ENCODE measurements around the gene TAF10. TPM values are rescaled to one million over a fixed set of nuclear protein-coding genes. Genes with fewer than 3 reads are reported as not detected.

Gene TAF10
- total RNA-seq, 4 donors from 2014 or later, result 35.7 to 114 (median 53.8) TPM

GRCh38 chr11:6623391-6624363, 11.7 kb upstream of the TAF10 start:
- Histone ChIP-seq H3K9me3 (no peaks in the 10 kb centered on the region), H3K4me1 (peaks cover 0 to 6% (median 3%) of the 10 kb centered on the region in 4 donors), H3K27me3 (no peaks in the 10 kb centered on the region), H3K36me3 (no peaks in the 10 kb centered on the region), H3K27ac (no peak overlapping the region), H3K4me3 (no peak overlapping the region)
- intact Hi-C loops (cut with DNase I; ENCODE audit: low total_unique reads), result no loop called here
- 85% methylated on average over 28 of the region's 31 CpGs; no CpG with 5 or more reads in 1 of the 2 donors for WGBS, 2 donors (ENCODE audit: low coverage in 1 of 2)
- TF ChIP-seq CTCF (IDR thresholded peaks at IDR 0.05) (no peak), POLR2A (IDR thresholded peaks at IDR 0.05) (no peak), POLR2AphosphoS5 (IDR thresholded peaks at IDR 0.05) (no peak), EP300 (IDR thresholded peaks at IDR 0.05; ENCODE audit: low read depth) (no peak)
- no peak for DNase-seq
- in situ Hi-C loops (cut with MboI; ENCODE audit: low pct_ligation_motif_present in 1 of 4, low pct_unique_long_range_greater_than_20kb in 1 of 4, low sequenced_read_pairs in 3 of 4), result no loop called here

GRCh38 chr11:6622261-6623171, 10.5 kb upstream of the TAF10 start:
- no peak for DNase-seq
- in situ Hi-C loops (cut with MboI; ENCODE audit: low pct_ligation_motif_present in 1 of 4, low pct_unique_long_range_greater_than_20kb in 1 of 4, low sequenced_read_pairs in 3 of 4) (no loop called here), intact Hi-C loops (cut with DNase I; ENCODE audit: low total_unique reads) (no loop called here)
- Histone ChIP-seq H3K36me3 (no peaks in the 10 kb centered on the region), H3K27me3 (no peaks in the 10 kb centered on the region), H3K9me3 (no peaks in the 10 kb centered on the region), H3K27ac (no peak overlapping the region), H3K4me1 (peaks cover 4 to 18% (median 14%) of the 10 kb centered on the region in 4 donors), H3K4me3 (no peak overlapping the region)
- 87% methylated on average over 24 of the region's 24 CpGs; no CpG with 5 or more reads in 1 of the 2 donors for WGBS, 2 donors (ENCODE audit: low coverage in 1 of 2)
- TF ChIP-seq CTCF (IDR thresholded peaks at IDR 0.05) (no peak), POLR2A (IDR thresholded peaks at IDR 0.05) (no peak), EP300 (IDR thresholded peaks at IDR 0.05; ENCODE audit: low read depth) (no peak), POLR2AphosphoS5 (IDR thresholded peaks at IDR 0.05) (no peak)

DNA sequence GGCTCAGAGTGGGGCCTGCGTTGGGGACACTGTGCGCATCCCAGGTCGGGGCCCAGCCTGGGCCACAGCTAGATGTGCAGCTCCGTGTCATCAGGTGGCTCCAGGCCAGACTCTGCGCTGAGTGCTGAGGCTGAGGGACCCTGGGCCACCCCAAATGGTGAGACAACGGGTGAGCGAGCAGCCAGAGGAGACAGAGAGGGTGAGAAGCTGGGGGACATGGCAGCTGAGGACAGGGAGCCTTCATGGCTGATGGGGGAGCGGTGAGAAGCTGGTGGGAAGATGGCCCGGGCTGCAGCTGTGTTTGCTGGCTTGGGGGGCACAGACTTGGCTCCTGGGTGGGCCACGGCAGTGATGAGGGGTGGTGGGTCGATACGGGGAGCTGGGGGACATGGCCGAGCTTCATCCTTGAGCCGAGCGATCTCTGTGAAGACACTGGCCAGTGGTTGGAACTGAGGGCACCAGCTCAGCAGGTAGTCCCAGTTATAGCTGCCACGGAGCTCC, 9.7 kb upstream of the TAF10 start:
- Histone ChIP-seq H3K9me3 (no peaks in the 10 kb centered on the region), H3K36me3 (no peaks in the 10 kb centered on the region), H3K4me3 (no peak overlapping the region), H3K27ac (no peak overlapping the region), H3K4me1 (peaks cover 4 to 24% (median 17%) of the 10 kb centered on the region in 4 donors), H3K27me3 (no peaks in the 10 kb centered on the region)
- in situ Hi-C loops (cut with MboI; ENCODE audit: low pct_ligation_motif_present in 1 of 4, low pct_unique_long_range_greater_than_20kb in 1 of 4, low sequenced_read_pairs in 3 of 4) (no loop called here), intact Hi-C loops (cut with DNase I; ENCODE audit: low total_unique reads) (no loop called here)
- TF ChIP-seq CTCF (IDR thresholded peaks at IDR 0.05) (no peak), POLR2A (IDR thresholded peaks at IDR 0.05) (no peak)
- WGBS, 2 donors (ENCODE audit: low coverage in 1 of 2), result 87% methylated on average over 16 of the region's 16 CpGs; no CpG with 5 or more reads in 1 of the 2 donors
- no peak for DNase-seq

GRCh38 chr11:6620636-6621035, 8.6 kb upstream of the TAF10 start:
- H3K27ac ChIP-seq, result no peak overlapping the region
- in situ Hi-C loops (cut with MboI; ENCODE audit: low pct_ligation_motif_present in 1 of 4, low pct_unique_long_range_greater_than_20kb in 1 of 4, low sequenced_read_pairs in 3 of 4), result no loop called here

More at GRCh38 chr11:6620636-6621035, 8.6 kb upstream of the TAF10 start:
- no peak for DNase-seq
- Histone ChIP-seq H3K27me3 (no peaks in the 10 kb centered on the region), H3K9me3 (no peaks in the 10 kb centered on the region), H3K36me3 (no peaks in the 10 kb centered on the region), H3K4me3 (no peak overlapping the region), H3K4me1 (peaks cover 4 to 24% (median 17%) of the 10 kb centered on the region in 4 donors)
- TF ChIP-seq POLR2AphosphoS5 (IDR thresholded peaks at IDR 0.05) (no peak), CTCF (IDR thresholded peaks at IDR 0.05) (no peak), EP300 (IDR thresholded peaks at IDR 0.05; ENCODE audit: low read depth) (no peak), POLR2A (IDR thresholded peaks at IDR 0.05) (no peak)
- intact Hi-C loops (cut with DNase I; ENCODE audit: low total_unique reads), result no loop called here
- WGBS, 2 donors (ENCODE audit: low coverage in 1 of 2), result 82 to 83% methylated on average over 1 of the region's 1 CpG

All from transverse colon (tissue), 4 donors.